ENCODE data around the gene TNFAIP8. TPM values are rescaled to one million over a fixed set of nuclear protein-coding genes. Genes with fewer than 3 reads are reported as not detected.

TNFAIP8 gene
- total RNA-seq, 1 donor from 2014 or later, result 15.3 TPM

Other genes starting within 250 kb of the TNFAIP8 start
- gene HSD17B4, start 96.5 kb downstream of the TNFAIP8 start, total RNA-seq, result 169 and 175 TPM in 2 replicates